Glutamatergic neuron (in vitro differentiated cells): ENCODE results near the gene LRFN2. TPM values are rescaled to one million over a fixed set of nuclear protein-coding genes. Genes with fewer than 3 reads are reported as not detected.

ENCODE experiments used
- DNase-seq: peaks from one replicate; pipeline ENCODE4 v3.0.0; 2022
- H3K27ac Mint-ChIP-seq: one replicate; pipeline ENCODE4 v1.8.0; 2020; ENCODE audit warnings: mild to moderate bottlenecking, mixed read lengths, inconsistent platforms; ENCODE audit not compliant: unreplicated experiment
- H3K27me3 Mint-ChIP-seq: one replicate; pipeline ENCODE4 v1.8.0; 2020; ENCODE audit warnings: mild to moderate bottlenecking, moderate library complexity, mixed read lengths, inconsistent platforms; ENCODE audit not compliant: unreplicated experiment
- H3K36me3 Mint-ChIP-seq: one replicate; pipeline ENCODE4 v1.8.0; 2020; ENCODE audit warnings: mild to moderate bottlenecking, mixed read lengths, inconsistent platforms; ENCODE audit not compliant: unreplicated experiment
- H3K4me1 Mint-ChIP-seq: one replicate; pipeline ENCODE4 v1.8.0; 2020; ENCODE audit warnings: mild to moderate bottlenecking, low read depth, mixed read lengths, inconsistent platforms; ENCODE audit not compliant: unreplicated experiment
- H3K4me3 Mint-ChIP-seq: one replicate; pipeline ENCODE4 v1.8.0; 2020; ENCODE audit warnings: mild to moderate bottlenecking, mixed read lengths, inconsistent platforms; ENCODE audit not compliant: unreplicated experiment
- H3K9me3 Mint-ChIP-seq: one replicate; pipeline ENCODE4 v1.8.0; 2020; ENCODE audit warnings: mild to moderate bottlenecking, moderate library complexity, mixed read lengths, inconsistent platforms; ENCODE audit not compliant: unreplicated experiment
- long read RNA-seq: library from polyadenylated mRNA; unstranded; transcript quantifications from one replicate; pipeline ENCODE4 v2.0.0, GENCODE V29; 2020; ENCODE audit not compliant: unreplicated experiment
- total RNA-seq: library from RNA; stranded (reverse); fragmentation: NEBNext Ultra II Directional; extraction: Animal tissue kit (Norgen Biotek cat#: 25700); gene quantifications from one replicate; pipeline ENCODE4 v1.2.1, GENCODE V29; 2021; ENCODE audit not compliant: unreplicated experiment
- TF ChIP-seq, protein P1 (sequence below): fragments of 200-600 bp; sonication (generic); IDR thresholded peaks from one replicate; pipeline ENCODE4 v1.5.0; 2021; ENCODE audit not compliant: partially characterized antibody, unreplicated experiment

Gene LRFN2
- total RNA-seq: 0.56 TPM
- long read RNA-seq: 0 reads

DNA sequence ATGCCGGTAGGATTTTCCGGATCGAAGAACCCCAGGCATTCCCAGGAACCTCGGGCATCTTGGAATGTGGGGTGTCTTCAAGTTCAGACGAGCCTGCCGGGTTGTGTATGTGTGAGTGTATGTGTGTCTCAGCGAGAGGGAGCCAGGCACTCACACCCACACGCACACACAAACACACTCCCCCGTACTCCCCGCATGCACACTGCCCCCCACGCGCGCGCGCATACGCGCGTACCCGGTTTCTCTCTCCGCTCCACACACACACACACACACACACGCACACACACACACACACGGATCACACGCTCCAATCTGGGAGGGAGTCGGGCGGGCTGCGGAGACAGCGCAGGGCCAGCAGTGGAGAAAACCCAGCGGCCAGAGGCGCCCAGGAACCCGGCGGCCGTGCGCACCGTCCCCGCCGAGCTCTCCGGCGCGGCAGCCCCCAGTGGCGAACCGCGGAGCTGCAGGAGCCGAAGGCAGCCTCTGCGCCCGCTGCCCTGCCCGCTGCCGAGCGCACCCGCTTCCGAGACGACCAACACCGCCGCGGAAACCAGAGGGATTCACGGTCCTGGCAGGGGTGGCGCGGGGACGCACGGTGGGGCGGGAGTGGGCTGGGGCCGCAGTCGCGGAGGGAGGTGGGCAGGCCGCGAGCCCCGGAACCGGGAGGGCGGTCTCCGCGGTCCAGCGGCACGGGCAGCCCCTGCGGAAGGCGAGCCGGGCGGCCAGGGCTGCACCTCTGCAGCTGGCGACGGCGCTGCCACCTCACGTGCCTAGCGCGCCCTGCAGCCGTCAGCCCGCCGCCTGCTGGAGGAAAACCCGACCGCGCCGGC, at the start of gene LRFN2:
Gene LRFN2, minus strand, starts transcription at position 125 of the 830 bp plus-strand sequence.
- peaks cover 22% of the 10 kb centered on the region for H3K27me3 Mint-ChIP-seq
- no peaks in the 10 kb centered on the region for H3K36me3 Mint-ChIP-seq
- peaks cover 16% of the 10 kb centered on the region for H3K4me1 Mint-ChIP-seq
- H3K4me3 Mint-ChIP-seq: peak within 1 kb of the TSS; percentile 99
- H3K9me3 Mint-ChIP-seq: peaks cover 8% of the 10 kb centered on the region
- H3K27ac Mint-ChIP-seq: peak within 1 kb of the TSS; percentile 82
- TF ChIP-seq, protein P1, sequence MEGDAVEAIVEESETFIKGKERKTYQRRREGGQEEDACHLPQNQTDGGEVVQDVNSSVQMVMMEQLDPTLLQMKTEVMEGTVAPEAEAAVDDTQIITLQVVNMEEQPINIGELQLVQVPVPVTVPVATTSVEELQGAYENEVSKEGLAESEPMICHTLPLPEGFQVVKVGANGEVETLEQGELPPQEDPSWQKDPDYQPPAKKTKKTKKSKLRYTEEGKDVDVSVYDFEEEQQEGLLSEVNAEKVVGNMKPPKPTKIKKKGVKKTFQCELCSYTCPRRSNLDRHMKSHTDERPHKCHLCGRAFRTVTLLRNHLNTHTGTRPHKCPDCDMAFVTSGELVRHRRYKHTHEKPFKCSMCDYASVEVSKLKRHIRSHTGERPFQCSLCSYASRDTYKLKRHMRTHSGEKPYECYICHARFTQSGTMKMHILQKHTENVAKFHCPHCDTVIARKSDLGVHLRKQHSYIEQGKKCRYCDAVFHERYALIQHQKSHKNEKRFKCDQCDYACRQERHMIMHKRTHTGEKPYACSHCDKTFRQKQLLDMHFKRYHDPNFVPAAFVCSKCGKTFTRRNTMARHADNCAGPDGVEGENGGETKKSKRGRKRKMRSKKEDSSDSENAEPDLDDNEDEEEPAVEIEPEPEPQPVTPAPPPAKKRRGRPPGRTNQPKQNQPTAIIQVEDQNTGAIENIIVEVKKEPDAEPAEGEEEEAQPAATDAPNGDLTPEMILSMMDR: peak; percentile 91
- peak; percentile 94 for DNase-seq

DNA sequence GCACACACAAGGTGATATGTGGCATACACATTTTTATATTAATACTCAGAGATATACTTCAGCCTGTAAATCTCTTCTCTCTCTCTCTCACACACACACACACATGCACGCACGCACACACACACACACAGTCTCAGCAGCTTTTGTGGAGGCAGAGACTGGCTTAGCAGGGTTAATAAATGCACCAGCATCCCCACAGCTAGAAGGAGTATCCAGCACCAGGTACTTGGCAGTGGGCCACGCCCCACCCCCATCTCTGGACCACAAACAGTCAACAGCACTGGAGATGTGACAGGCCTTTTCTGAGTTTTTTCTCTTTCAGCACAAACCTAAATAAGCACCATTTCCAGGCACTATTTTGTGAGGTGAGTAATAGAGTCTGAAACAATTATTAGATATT, 47.3 kb upstream of the LRFN2 start:
- no peak for DNase-seq
- no peak overlapping the region for H3K4me3 Mint-ChIP-seq
- peaks cover 4% of the 10 kb centered on the region for H3K27me3 Mint-ChIP-seq
- TF ChIP-seq, protein P1: no peak
- H3K36me3 Mint-ChIP-seq: no peaks in the 10 kb centered on the region
- H3K4me1 Mint-ChIP-seq: no peaks in the 10 kb centered on the region
- H3K27ac Mint-ChIP-seq: no peak overlapping the region
- peaks cover 2% of the 10 kb centered on the region for H3K9me3 Mint-ChIP-seq

DNA sequence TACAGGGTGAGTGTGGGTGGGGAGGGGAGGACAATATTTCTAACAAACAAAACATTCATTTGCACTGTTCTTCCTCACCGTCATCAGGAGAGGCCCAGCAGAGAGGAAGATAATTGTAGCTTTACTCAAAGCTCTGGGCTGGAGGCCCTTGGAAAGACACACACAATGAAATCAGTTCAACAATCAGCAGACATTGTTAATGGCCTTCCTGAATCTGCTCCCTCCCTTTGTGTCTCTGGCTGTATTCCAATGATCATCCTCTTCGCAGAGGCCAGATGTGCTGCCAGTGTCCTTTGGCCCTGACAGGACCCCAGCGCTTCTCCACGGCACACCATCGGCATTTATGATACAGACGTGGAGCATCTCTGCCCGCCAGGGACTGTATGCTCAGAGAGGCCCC, 44.6 kb upstream of the LRFN2 start:
- TF ChIP-seq, protein P1: no peak
- no peak for DNase-seq
- H3K36me3 Mint-ChIP-seq: no peaks in the 10 kb centered on the region
- H3K4me1 Mint-ChIP-seq: no peaks in the 10 kb centered on the region
- H3K27me3 Mint-ChIP-seq: peaks cover 4% of the 10 kb centered on the region
- peaks cover 5% of the 10 kb centered on the region for H3K9me3 Mint-ChIP-seq
- H3K27ac Mint-ChIP-seq: no peak overlapping the region
- H3K4me3 Mint-ChIP-seq: no peak overlapping the region

DNA sequence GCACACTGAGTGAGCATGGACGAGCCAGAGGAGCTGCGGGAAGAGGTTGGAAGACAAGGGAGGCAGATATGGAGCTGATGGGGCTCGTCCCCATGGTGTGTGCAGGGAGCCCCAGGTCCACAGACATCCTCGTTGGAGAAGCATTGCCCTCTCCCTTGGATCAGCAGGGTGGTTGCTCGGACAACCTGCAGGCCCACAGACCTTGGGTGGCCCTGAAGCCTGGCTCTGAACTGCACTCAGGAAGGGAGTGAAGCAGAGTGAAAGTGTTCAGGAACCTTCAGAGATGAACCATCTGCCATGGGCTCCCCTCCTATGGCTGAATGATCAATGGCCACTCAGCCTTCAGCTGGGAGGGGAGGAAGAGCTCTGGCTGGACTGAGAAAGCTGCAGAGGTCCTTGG, 43.3 kb upstream of the LRFN2 start:
- no peak overlapping the region for H3K27ac Mint-ChIP-seq
- H3K36me3 Mint-ChIP-seq: no peaks in the 10 kb centered on the region
- no peak for DNase-seq
- H3K9me3 Mint-ChIP-seq: peaks cover 6% of the 10 kb centered on the region
- H3K27me3 Mint-ChIP-seq: peaks cover 6% of the 10 kb centered on the region
- TF ChIP-seq, protein P1: no peak
- H3K4me1 Mint-ChIP-seq: no peaks in the 10 kb centered on the region
- no peak overlapping the region for H3K4me3 Mint-ChIP-seq

DNA sequence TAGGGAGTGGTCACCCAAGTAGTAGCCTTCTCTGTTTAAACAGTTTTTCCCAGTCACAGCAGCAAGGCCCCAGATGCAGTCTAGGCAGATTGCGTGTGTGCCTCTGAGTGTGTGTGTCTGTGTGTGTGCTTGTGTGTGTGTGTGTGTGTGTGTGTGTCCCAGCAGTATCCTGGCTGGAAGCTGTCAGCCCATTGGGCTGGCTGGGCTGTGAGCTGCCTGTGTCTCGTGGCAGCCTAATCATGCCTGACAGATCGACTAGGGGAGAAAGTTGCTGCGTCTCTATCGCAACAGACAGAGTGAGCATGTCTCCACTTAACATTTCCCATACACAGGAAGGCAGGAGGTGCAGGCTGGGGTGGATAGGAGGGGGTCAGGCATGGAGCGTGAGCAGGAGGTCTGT, 42.9 kb upstream of the LRFN2 start:
- no peaks in the 10 kb centered on the region for H3K4me1 Mint-ChIP-seq
- H3K27ac Mint-ChIP-seq: peak overlapping the region; percentile 10
- H3K27me3 Mint-ChIP-seq: peaks cover 6% of the 10 kb centered on the region
- H3K9me3 Mint-ChIP-seq: peaks cover 6% of the 10 kb centered on the region
- H3K36me3 Mint-ChIP-seq: no peaks in the 10 kb centered on the region
- TF ChIP-seq, protein P1: no peak
- H3K4me3 Mint-ChIP-seq: no peak overlapping the region
- no peak for DNase-seq
